Measurements from ENCODE around the gene GAS7.
"Not testable (repeated sequence)": the region's sequence is repeated elsewhere in the genome, so short reads cannot be mapped to it uniquely, and the experiment has no call there.

Gene GAS7

DNA sequence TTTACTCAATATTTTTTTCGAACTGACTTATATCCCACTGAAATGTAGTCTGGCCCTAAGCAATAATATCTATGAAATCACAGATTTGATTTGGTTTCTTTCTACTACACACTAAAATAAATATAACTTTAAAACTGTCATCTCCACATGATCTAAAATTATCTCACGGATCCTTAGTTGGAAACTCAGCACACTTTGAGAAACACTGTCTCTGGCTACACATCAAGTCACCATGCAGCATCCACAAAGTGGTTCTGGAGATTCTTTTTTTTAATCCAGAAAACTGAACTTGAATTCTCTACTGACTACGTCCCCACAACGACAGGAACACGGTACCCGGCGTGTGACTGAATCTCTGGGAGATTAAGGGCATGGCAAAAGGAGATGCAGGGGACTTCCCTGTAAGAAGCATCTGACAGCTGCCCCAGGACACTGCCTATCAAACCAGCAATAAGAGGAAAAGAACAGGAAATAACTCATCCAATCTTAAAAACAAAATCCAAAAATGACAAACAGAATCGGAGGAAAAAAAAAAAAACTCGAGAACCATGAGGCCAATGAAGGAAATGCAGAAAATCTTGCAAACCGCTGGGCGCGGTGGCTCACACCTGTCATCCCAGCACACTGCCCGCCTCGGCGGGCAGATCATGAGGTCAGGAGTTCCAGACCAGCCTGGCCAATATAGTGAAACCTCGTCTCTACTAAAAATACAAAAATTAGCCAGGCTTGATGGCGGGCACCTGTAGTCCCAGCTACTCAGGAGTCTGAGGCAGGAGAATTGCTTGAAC lies 152.3 kb downstream of the GAS7 start:
- no peak for DNase-seq

DNA sequence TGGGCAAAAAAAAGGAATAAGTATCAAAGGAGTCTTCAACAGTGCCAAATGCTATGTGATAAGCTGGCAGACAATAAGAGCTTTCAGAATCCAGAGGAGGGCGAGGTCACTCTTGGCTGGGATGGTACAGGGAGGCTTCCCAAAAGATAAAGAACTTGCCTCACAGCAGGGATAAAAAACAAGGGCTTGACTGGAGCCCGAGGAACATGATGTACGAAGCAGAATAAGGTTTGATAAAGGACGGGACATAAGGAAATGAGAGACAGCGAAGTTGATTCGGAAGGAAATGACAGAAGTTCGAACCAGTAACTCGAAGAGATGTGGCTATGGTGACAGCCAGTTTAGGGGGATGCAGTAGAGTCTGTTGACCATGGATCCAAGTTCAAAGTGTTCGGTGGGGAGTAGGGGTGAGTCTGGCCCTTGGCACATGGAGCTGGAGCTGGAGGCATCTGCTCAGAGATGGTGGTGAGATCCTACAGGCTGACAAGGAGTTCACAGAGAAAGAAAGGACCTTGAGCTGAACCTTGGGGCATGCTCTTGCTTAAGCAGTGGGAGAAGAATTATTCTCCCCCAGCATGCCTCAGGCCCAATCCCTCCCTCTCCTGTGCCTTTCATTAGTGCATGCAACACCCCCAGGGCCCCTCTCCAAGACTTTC lies 155.7 kb downstream of the GAS7 start:
- DNase-seq: no peak

DNA sequence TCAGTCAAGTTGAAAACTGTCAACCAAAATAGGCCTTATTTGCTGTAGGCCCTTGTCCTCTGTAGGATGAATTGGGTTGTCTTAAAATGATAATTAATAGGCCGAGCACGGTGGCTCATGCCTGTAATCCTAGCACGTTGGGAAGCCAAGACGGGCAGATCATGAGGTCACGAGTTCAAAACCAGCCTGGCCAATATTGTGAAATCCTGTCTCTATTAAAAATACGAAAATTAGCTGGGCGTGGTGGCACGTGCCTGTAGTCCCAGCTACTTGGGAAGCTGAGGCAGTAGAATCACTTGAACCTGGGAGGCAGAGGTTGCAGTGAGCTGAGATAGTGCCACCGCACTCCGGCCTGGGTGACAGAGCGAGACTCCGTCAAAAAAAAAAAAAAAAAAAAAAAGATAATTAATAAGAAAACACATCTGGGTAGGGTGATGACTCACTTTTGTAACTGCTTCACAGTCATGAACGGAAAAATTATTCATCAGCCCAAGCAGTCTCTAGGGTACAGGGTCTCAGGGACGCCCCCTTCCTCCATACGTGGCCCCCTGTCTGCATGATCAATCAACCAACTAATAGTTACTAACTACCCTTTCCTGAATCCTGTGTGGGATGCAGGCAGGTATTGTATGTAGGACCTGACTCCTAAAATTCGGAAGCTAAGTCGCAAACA lies 156.4 kb downstream of the GAS7 start:
- no peak for DNase-seq

DNA sequence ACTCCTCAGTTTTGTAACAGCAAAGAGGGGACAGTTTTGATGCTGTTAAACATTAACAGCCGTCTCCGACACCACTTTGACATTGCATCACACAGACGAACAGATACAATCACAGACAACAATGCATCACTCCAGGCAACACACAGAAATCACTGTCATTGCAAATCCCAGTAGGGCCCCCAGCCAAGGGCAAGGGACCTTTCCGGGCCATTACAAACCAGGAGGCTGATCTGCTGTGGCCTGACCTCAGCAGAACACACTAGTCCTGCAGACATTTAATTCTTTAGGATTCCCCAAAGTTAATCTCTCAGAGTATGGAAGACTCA lies 157.2 kb downstream of the GAS7 start:
- DNase-seq: no peak

DNA sequence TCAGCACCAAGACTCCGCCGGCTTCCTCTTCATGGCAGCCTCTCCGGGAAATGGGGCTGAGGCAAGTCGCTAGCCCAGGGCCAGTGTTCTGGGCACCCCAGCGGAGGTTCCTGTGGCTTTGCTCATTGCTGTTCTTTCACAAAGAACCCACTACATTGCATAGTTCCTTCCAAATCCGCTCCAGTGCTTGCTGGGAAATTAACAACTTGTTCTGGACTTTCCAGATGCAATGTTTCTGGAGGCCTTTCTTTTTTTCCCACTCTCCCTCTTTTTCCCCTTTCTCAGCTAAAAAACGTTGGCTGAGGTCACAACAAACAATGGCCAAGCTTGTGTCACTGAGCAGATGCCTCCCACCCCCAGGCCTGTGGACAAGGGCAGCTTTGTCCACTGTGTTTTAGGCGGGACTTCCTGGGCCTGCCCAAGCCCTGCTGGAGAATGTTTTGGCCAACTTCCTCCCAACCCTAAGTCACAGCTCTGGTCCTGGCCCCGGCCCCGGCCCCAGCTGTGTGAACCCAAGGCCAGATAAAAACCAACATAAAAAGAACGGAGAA lies 161.8 kb downstream of the GAS7 start:
- peak; percentile 92 for DNase-seq

DNA sequence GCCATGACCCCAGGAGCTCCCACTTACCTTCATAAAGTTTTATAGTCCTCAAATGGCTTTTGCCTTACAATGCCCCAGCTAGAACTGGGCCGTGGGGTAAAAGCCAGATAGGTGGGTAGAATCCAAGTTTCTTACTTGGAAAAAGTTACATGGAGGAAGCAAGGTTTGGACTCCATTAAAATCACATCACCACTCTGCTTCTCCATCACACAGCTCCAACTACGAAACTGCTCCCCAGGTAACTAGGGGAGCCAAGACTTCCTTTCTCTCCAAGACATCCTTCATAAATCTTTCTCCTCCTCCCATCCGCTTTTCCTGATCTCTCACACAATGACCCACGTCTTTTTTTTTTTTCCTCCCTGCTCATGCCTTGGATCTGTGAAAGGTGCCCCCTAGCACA lies 162.5 kb downstream of the GAS7 start:
- DNase-seq: no peak

DNA sequence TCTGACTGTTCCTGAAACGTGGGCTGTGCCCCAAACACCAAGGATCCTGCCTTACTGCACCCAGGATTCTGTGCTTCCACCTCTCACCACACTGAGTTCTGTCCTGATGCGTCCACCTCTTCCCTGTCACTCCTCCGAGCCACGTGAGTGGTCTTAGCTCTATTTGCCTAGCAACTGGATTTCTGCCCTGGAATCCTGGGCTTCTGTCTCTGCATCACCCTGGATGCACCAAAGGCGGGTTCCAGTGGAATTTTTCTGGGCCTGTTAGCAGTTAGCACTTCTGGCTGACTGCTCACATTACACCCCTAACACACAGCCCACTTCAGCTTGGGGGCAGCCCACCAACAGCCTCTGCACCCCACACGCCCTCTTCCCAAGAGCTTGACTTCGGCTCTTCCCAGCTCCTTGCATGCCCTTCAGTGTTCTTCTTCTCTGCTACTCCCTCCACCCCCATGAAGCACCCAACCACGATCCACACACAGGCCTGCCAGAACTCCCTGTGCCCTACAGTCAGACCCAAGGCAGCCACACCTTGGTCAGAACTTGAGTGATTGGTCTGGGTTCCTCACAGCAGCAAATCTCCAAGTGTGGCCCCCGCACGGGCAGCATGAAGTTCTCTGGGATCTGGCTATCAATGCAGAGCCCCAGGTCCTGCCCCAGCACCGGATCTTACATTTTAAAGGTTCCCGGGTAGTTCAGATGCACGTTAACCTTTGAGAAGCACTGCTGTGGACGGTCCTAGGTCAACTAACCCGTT lies 163.5 kb downstream of the GAS7 start:
- DNase-seq: no peak

DNA sequence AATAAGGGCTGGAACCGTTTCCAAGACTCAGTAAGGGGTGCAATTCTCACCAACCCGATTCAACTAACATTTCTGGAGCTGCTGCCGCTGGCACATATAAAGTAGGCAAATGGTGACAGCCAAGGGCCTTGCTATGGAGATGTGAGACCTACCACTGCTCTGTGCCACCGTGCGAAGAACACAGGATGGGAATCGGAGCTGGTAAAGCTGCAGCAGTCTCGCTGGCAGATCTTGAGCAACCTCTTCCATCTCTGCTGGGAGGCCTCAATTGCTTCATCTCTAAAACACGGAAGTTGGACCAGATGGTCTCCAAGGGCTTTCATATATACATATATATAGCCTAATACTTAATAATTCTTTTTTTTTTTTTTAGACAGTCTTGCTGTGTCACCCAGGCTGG lies 164.4 kb downstream of the GAS7 start:
- DNase-seq: peak; percentile 93

DNA sequence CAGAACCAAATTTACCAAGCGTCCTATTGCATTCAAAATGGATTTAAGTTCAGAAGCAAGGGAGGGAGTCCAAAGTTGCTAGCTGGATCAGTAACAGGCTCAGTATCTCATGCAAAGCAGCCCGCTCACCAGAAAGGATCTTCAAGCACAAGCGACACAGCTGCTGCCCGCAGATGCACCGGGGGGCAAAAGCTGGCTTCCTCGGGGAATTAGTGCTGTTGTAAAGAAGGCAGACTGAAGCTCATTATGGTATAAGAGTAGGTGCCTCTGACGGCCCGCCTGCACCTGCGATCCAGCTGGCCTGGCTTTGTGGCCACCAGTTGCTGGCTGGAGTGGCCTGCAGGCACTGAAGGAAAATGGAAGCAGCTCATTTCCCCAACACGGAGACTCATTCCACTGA lies 165.0 kb downstream of the GAS7 start:
- DNase-seq: no peak

DNA sequence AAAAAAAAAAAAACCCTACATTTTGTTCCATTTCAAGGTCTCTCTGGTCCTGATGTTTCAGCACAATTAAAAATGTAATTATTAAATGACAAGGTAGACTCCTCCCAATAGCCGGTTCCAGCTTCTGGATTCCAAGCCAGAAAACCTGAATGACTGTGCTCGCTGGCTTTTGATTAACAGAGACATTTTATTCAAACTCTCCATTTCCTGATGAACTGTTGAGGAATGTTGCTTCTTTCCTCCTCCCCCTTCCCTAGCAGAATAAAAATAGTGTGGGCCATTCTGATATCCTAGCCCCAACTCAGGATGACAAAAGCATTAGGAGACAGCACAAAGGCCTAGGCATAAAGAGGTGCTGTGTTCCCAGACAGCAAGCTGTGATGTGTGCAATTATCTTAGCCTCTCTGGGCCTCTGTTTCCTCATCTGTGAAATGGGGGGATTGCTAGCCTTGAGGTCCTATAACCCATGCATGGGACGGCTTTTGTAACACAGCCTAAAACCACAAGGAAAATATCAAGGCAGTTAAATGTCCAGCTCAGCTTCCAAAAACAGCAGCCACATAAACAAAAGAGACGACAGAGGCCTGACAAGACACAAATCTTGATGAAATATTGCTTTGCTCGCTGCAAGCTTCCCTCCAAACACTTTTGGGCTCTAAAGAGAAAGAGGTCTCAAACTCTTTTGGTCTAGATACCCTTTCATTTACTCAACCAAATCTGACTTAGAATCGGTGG lies 166.1 kb downstream of the GAS7 start:
- DNase-seq: no peak

DNA sequence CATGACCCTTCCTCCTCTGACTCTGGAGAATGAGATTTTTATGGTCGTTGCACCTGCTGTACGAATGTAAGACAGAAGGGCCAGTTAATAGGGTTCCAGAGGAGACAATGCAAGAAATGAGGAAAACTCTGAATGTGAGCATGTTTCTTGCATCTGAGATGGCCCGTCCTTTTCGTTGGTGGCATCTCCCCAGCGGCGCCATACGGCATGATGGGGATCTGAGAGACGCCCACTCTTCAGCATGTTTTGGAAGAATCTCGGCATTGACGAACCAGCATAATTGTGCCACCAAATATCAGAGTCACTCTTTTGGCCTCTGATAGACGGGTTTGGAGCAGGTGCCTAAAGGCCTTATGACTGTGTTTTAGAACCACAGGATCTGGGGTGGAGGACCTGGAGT lies 166.8 kb downstream of the GAS7 start:
- no peak for DNase-seq

DNA sequence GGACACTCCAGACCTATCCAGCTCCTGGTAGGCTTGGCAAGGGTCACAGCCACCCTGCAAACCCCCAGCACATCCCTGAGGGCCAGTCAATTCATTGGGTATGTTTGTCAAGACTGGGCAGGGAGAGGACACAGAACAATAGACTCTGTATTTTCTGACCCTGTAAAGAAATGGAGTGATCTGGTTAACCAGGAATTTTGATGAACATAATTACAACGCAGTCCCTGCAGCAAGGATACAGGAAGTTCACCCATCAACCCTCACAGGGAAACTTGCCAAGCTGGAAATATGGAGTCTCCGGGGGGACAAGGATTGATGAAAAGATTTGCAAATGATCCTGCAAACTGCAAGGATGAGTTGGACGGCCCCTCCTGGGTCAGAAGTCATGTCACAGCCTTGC lies 167.3 kb downstream of the GAS7 start:
- no peak for DNase-seq

DNA sequence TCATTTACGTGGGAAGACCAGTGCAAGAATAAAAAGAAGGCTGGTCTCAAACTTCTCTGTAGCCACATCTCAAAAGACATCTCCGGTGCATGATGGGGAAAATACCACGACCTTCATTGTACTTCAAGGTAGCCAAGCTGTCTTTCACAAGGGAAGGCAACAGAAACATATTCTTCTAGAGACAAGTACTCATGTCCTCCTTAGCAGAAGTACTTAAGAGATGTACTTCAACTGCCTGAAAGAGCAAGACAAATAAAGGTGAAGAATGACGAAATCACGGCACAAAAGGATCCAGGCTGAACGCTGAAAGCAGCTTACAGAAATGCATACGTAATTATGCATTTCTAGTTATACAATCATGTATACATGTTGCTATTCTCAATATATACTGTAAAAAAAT lies 169.3 kb downstream of the GAS7 start:
- DNase-seq: no peak

DNA sequence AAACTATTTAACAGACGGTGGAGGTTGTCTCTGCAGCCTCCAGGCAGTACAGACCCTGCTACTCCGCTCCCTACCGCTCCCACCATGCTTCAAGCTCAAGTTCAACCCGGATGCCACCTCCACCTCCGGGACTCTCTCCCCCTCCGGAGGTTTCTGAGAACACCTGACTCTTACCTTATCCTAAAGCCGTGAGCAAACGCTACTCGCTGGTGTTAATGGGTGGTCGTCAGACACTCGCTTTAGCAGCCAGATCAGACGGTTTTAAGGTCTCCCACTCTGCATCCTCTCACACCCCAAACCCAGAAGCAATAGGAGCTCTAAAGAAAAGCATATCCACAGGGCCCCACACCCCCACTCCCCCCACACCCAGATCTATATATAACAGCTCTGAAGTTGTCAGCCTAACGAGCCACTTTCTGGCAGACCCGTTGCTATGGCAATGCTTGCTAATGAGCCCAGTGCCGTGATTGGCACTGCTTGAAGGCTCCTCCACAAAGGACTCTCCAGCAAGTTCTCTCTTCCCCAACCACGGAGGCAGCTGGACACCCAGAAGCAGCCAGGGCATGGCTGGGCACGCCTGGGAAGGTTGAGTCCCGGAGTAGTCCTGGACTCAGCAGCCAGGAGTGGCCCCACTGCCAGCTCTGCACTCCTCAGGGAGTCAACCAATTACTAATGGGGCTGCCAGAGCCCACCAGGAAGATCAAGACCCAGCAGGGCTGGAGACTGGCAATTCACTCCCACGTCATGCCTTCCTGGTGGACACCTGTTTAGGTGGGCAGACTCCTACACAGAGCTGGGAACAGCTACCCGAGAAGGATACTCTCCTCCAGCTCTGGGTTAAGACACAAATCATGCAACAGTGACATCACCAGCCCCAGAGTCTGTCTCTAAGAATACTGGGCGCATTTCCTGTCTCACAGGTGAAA lies 172.2 kb downstream of the GAS7 start:
- DNase-seq: no peak

DNA sequence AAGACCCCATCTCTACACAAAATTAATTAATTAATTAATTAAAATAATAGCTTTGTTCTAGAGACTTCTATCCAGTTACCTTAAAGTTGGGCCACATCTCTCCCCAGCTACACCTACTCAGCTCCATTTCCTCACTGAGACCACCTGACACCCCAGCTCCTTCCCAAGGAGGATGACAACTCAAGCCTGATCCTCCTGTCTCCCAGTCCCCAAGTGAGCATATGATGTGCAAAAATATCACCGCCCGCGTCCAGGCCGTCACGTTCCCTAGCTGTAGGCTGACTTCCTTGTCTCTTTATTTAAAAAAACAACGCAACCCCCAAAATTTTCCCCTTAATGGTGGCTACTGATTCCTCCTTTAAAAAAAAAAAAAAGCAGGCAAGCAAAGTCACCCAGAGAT lies 173.2 kb downstream of the GAS7 start:
- peak; percentile 25 for DNase-seq

DNA sequence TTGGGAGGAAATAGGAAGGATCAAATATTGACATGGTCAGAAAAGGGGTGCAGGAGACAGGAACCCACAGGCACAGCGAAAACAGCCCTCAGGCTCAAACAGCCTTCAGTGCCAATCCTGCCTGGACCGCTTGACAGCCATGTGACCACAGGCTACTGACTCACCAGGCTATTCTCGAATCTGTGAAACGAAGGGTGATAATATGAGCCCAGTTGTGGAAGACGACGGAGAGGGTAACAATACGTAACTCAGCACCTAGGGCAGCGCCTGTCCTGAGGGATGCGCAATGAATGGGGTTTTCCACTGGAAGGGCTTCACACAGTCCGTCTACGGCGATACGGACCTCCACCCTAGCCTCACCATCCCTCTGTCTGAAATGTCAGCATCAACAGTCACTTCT lies 176.0 kb downstream of the GAS7 start:
- DNase-seq: peak; percentile 46

DNA sequence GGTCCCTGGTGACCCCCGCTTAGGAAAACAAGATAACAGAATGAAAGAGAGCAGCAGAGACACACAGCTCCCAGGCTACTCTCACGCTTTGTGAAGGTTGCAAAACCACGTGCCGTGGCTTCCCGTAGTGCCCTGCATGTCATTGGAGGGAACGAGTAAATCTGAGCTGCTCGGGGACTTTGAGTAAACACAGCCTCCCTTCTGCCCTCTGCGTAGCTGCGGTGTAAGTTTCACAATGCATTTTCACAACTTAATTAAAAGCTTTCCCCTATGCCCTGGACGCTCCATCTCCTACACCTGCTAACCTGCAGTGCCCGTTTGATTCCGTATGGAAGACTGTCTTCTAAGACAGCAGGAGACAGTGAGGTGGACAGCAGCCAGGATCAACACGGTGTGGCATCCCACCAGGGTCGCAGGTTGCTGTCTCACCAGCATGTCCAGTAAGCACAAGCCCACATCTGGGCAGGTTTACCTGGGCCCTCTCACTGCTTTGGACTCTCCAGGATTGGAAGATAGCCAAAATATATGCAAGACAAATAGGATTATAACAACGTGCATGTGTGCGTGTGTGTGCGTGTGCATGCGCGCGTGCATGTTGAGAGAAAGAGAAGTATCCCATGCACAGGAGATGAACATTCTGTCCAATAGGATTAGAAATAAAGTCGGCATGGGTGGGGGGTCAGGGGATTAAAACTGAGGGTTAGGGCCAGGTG lies 177.0 kb downstream of the GAS7 start:
- DNase-seq: peak; percentile 73

DNA sequence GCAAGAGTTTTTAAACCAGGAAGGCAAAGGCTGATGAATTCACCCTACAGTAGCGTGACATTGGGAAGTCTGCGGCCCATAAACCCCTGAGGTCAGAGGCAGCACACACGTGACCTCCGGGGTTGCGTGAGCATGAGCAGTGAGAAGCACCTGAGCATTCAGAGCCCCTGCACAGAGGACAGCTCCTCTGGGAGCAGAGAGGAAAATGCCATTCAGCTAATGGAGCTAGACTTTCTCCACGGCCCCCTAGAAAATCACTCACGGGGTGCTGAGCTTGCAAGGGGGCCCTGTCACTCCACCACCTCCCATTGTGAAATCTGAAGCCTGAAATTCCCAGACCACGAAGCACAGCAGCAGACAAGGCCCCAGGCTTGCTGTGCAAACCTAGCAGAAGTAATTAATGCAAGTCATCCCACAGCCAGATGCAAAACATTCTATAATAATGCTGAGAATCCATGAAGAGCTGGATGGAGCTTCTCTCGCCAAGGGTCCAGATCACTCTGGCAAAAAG lies 178.4 kb downstream of the GAS7 start:
- DNase-seq: peak; percentile 68

DNA sequence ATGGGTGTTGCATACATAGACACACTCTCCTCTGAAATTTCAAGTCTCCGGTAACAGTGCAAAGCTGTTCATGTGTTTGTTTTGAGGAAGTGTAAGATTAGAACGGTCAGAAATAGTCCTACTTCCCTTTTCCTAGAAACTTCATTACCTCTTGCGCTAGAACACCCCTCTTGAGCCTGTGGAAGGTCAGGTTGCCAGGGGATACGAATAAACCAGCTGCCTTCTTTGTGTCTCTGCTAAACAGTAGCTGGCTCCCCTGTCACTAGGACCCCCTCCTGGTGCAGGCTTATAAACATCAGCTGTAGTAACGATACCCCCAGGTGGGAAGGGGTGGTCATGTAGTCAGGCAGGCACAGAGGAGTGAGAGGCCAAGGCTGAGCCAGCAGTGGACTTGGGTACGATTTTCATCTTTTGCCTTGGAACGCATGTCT lies 179.9 kb downstream of the GAS7 start:
- peak; percentile 82 for DNase-seq

DNA sequence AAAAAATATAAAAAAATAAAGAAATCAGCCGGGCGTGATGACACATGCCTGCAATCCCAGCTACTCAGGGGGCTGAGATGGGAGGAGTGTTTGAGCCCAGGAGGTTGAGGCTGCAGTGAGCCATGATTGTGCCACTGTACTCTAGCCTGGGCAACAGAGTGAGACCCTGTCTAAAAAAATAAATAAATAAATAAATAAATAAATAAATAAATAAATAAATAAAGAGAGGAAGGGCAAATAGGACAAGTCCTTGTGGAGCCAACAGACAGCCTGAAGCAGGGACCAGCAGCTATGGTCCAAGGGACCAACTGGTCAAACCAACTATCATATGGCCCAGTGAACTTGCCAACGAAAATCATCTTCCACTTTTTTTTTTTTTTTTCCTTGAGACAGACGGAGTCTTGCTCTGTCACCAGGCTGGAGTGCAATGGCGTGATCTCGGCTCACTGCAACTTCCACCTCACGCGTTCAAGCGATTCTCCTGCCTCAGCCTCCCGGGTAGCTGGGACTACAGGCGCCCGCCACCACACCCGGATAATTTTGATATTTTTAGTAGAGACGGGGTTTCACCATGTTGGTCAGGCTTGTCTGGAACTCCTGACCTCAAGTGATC lies 181.3 kb downstream of the GAS7 start:
- DNase-seq: not testable (repeated sequence)
